ENCODE results near the gene RNH1.

DNA sequence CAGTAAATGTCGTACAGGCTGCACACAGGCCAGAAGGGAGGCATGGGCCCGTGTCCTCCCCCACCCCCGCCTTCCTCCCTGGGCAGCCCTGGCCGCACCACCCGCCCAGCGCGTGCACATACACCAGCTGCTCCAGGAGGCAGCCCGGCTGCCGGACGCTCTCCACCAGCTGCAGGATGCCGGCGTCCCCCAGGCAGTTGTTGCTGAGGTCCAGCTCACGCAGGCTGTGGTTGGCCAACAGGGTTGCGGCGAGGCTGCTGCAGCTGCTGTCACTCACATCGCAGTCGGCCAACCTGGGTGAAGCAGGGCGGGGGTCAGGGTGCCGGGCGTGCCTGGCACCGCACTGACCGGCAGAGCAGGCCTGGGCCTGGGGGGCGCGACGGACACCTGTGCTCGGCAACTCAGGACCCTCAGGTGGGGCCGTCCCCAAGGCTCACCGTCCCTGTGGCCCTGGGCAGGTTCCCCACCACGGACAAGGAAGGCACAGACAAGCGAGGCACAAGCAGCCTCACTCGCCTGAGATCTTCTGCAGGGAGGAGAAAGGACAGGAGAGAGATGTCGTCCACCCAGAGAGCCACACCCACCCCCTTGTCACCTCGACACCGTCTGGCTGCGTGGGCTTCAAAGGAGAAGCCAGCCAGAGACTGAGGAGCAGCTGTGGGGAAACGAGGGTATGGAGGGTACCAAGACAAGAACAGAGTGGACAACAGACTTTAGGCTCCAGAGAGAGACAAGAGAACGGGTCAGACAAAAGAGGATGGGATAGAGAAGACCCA lies 12.1 kb downstream of the RNH1 start:
- TF ChIP-seq TCF12 (IDR thresholded peaks at IDR 0.05; ENCODE audit: low read depth, low read length) = no peak
- no peak for TF ChIP-seq CTCF (IDR thresholded peaks at IDR 0.05; ENCODE audit: control extremely low read depth in 1 of 3, insufficient read depth in 1 of 3, low read depth in 1 of 3, low read length in 3 of 3)
- no peak for TF ChIP-seq YY1 (IDR thresholded peaks at IDR 0.05; ENCODE audit: low read depth, low read length)
- TF ChIP-seq GABPA (IDR thresholded peaks at IDR 0.05; ENCODE audit: borderline replicate concordance, insufficient read depth, low read length) = no peak
- TF ChIP-seq JUN (IDR thresholded peaks at IDR 0.05; ENCODE audit: low read depth, low read length) = no peak
- no peak for TF ChIP-seq CREB1 (IDR thresholded peaks at IDR 0.05)
- no peak for TF ChIP-seq TEAD4 (IDR thresholded peaks at IDR 0.05; ENCODE audit: low read depth, low read length)
- no peak for TF ChIP-seq POLR2A (IDR thresholded peaks at IDR 0.05; ENCODE audit: control extremely low read depth in 1 of 2, low read depth in 2 of 2, low read length in 2 of 2)
- no peak for TF ChIP-seq EP300 (IDR thresholded peaks at IDR 0.05; ENCODE audit: borderline replicate concordance in 1 of 2, low read depth in 2 of 2, low read length in 2 of 2)
- no peak for TF ChIP-seq RBBP5 (IDR thresholded peaks at IDR 0.05; ENCODE audit: borderline replicate concordance, low read depth, low read length)
- TF ChIP-seq CBX8 (IDR thresholded peaks at IDR 0.05; ENCODE audit: borderline replicate concordance, low read depth, low read length) = no peak
- no peak for TF ChIP-seq POLR2AphosphoS5 (IDR thresholded peaks at IDR 0.05; ENCODE audit: low read depth, low read length)

Measured in H1 (cell line).